ENCODE measurements around the gene SIMC1. TPM values are rescaled to one million over a fixed set of nuclear protein-coding genes. Genes with fewer than 3 reads are reported as not detected.

SIMC1 gene
- 4.5 and 6.3 TPM in 2 replicates for total RNA-seq

GRCh38 chr5:176237971-176238644, at the start of gene SIMC1:
TSS of gene SIMC1 (plus strand) at chr5:176238424. CDS start at chr5:176238509, 85 bp downstream.

GRCh38 chr5:176361437-176362232, 123.4 kb downstream of the SIMC1 start, which contains the start of gene KIAA1191:
TSS of gene KIAA1191 (minus strand) at chr5:176361764. CDS start at chr5:176359508, 2,256 bp downstream.

GRCh38 chr5:176365351-176366231, 127.4 kb downstream of the SIMC1 start, which contains the start of gene ARL10:
TSS of gene ARL10 (plus strand) at chr5:176365487. CDS start at chr5:176365564, 77 bp downstream.

GRCh38 chr5:176388444-176389134, 150.4 kb downstream of the SIMC1 start, which contains the start of the genes HIGD2A and NOP16:
TSS of gene HIGD2A (plus strand) at chr5:176388751. CDS start at chr5:176388820, 69 bp downstream.
TSS of gene NOP16 (minus strand) at chr5:176388598. CDS start at chr5:176388539, 59 bp downstream.

Other genes starting within 250 kb of the SIMC1 start
- 85.7 and 87.5 TPM in 2 replicates for gene KIAA1191, start 123.3 kb downstream of the SIMC1 start, total RNA-seq
- 2.5 and 4.8 TPM in 2 replicates for gene ARL10, start 127.1 kb downstream of the SIMC1 start, total RNA-seq
- 20.3 and 45.0 TPM in 2 replicates for gene NOP16, start 150.2 kb downstream of the SIMC1 start, total RNA-seq
- 94.5 and 105 TPM in 2 replicates for gene HIGD2A, start 150.3 kb downstream of the SIMC1 start, total RNA-seq
- gene CLTB, start 178.1 kb downstream of the SIMC1 start, total RNA-seq = 357 and 420 TPM in 2 replicates
- 33.7 and 34.0 TPM in 2 replicates for gene FAF2, start 210.0 kb downstream of the SIMC1 start, total RNA-seq